Measurements from ENCODE around the gene OR2T2. TPM values are rescaled to one million over a fixed set of nuclear protein-coding genes. Genes with fewer than 3 reads are reported as not detected.

The OR2T2 gene
- polyA plus RNA-seq, 3 donors: not detected

Other genes starting within 250 kb of the OR2T2 start
- gene OR2M3, start 248.4 kb upstream of the OR2T2 start, polyA plus RNA-seq: not detected
- gene OR2M4, start 214.2 kb upstream of the OR2T2 start, polyA plus RNA-seq: not detected
- gene OR2T33, start 167.7 kb upstream of the OR2T2 start, polyA plus RNA-seq: not detected
- gene OR2T12, start 142.2 kb upstream of the OR2T2 start, polyA plus RNA-seq: not detected
- gene OR2M7, start 121.1 kb upstream of the OR2T2 start, polyA plus RNA-seq: not detected
- not detected for gene OR14C36, start 96.9 kb upstream of the OR2T2 start, polyA plus RNA-seq
- not detected for gene OR2T4, start 84.0 kb upstream of the OR2T2 start, polyA plus RNA-seq
- not detected for gene OR2T6, start 69.9 kb upstream of the OR2T2 start, polyA plus RNA-seq
- gene OR2T1, start 42.6 kb upstream of the OR2T2 start, polyA plus RNA-seq: not detected
- gene OR2T3, start 27.7 kb downstream of the OR2T2 start, polyA plus RNA-seq: under 1 TPM in 1 of 3 donors, not detected in 2; 0.08 TPM
- gene OR2T5, start 43.0 kb downstream of the OR2T2 start, polyA plus RNA-seq: not detected
- gene OR2G6, start 62.4 kb downstream of the OR2T2 start, polyA plus RNA-seq: not detected
- not detected for gene OR2T29, start 117.1 kb downstream of the OR2T2 start, polyA plus RNA-seq
- gene OR2T34, start 129.1 kb downstream of the OR2T2 start, polyA plus RNA-seq: not detected
- gene OR2T10, start 152.1 kb downstream of the OR2T2 start, polyA plus RNA-seq: not detected
- not detected for gene OR2T11, start 189.5 kb downstream of the OR2T2 start, polyA plus RNA-seq
- not detected for gene OR2T35, start 199.6 kb downstream of the OR2T2 start, polyA plus RNA-seq
- not detected for gene OR2T27, start 209.9 kb downstream of the OR2T2 start, polyA plus RNA-seq